NCI-H345 treated with DMSO at 0.1 percent for 48 hours (cell line): ENCODE results near the gene MFN2.
"Not testable (repeated sequence)": the region's sequence is repeated elsewhere in the genome, so short reads cannot be mapped to it uniquely, and the experiment has no call there.

ENCODE experiments used
- DNase-seq: peaks from one replicate; lab custom pipeline; 2025; ENCODE audit not compliant: unreplicated experiment; lab: John Stamatoyannopoulos, UW

Gene MFN2

GRCh38 chr1:11979851-11980675 is at the start of gene MFN2:
Gene MFN2 (plus strand): TSS chr1:11980444. CDS start chr1:11989169, 8,725 bp downstream.
- DNase-seq = peak; percentile 92

GRCh38 chr1:11930571-11931445 is 49.4 kb upstream of the MFN2 start:
- no peak for DNase-seq

GRCh38 chr1:11931845-11932244 is 48.4 kb upstream of the MFN2 start:
- no peak for DNase-seq

- no peak for DNase-seq
These were observed 45.8 kb upstream of the MFN2 start, which contains the start of gene PLOD1 for GRCh38 chr1:11934302-11935056. Gene PLOD1 (plus strand): TSS chr1:11934717. CDS start chr1:11934780, 63 bp downstream.

- no peak for DNase-seq
These were observed 45.2 kb upstream of the MFN2 start for GRCh38 chr1:11935057-11935412.

GRCh38 chr1:11935733-11936132 is 44.5 kb upstream of the MFN2 start:
- not testable (repeated sequence) for DNase-seq

- DNase-seq = no peak
These were observed 41.3 kb upstream of the MFN2 start for GRCh38 chr1:11938722-11939526.

GRCh38 chr1:11939794-11940193 is 40.5 kb upstream of the MFN2 start:
- not testable (repeated sequence) for DNase-seq

GRCh38 chr1:11940260-11940921 is 39.9 kb upstream of the MFN2 start:
- no peak for DNase-seq

GRCh38 chr1:11942280-11942679 is 38.0 kb upstream of the MFN2 start:
- no peak for DNase-seq

- DNase-seq = no peak
These were observed 36.6 kb upstream of the MFN2 start for GRCh38 chr1:11943619-11944018.

- DNase-seq = peak; percentile 43
These were observed 35.8 kb upstream of the MFN2 start for GRCh38 chr1:11944358-11944931.

GRCh38 chr1:11946647-11947046 is 33.6 kb upstream of the MFN2 start:
- no peak for DNase-seq

GRCh38 chr1:11948822-11949458 is 31.3 kb upstream of the MFN2 start:
- no peak for DNase-seq

GRCh38 chr1:11951901-11952300 is 28.3 kb upstream of the MFN2 start:
- no peak for DNase-seq

- DNase-seq = no peak
These were observed 27.7 kb upstream of the MFN2 start for GRCh38 chr1:11952455-11953109.

GRCh38 chr1:11955221-11955620 is 25.0 kb upstream of the MFN2 start:
- no peak for DNase-seq

GRCh38 chr1:11957398-11957797 is 22.8 kb upstream of the MFN2 start:
- no peak for DNase-seq

- DNase-seq = no peak
These were observed 22.3 kb upstream of the MFN2 start for GRCh38 chr1:11957897-11958296.
